NCI-H146 treated with DMSO at 0.1 percent for 48 hours (cell line): ENCODE results near the gene CORO7.
A peak's percentile ranks its signal among the peaks of the same experiment; 100 is the strongest.
"Not testable (repeated sequence)": the region's sequence is repeated elsewhere in the genome, so short reads cannot be mapped to it uniquely, and the experiment has no call there.

Experiments used
- DNase-seq: peaks from one replicate; lab custom pipeline; 2025; ENCODE audit not compliant: unreplicated experiment; lab: John Stamatoyannopoulos, UW

Gene CORO7

GRCh38 chr16:4356820-4357219 is 59.6 kb downstream of the CORO7 start:
- DNase-seq = no peak

GRCh38 chr16:4354512-4355409 is 61.6 kb downstream of the CORO7 start:
- DNase-seq = no peak

- no peak for DNase-seq
Observed at GRCh38 chr16:4353675-4354074, 62.7 kb downstream of the CORO7 start.

- no peak for DNase-seq
Observed at GRCh38 chr16:4352843-4353242, 63.6 kb downstream of the CORO7 start.

GRCh38 chr16:4351880-4352279 is 64.5 kb downstream of the CORO7 start:
- DNase-seq = no peak

GRCh38 chr16:4350787-4351659 is 65.4 kb downstream of the CORO7 start, which contains the start of gene PAM16:
Gene PAM16 (minus strand): TSS chr16:4351321. CDS start chr16:4351234, 87 bp downstream.
- DNase-seq = peak; percentile 94

- DNase-seq = no peak
Observed at GRCh38 chr16:4350365-4350786, 66.0 kb downstream of the CORO7 start.

- DNase-seq = no peak
Observed at GRCh38 chr16:4349332-4349731, 67.1 kb downstream of the CORO7 start.

- DNase-seq = no peak
Observed at GRCh38 chr16:4347765-4348509, 68.5 kb downstream of the CORO7 start.

GRCh38 chr16:4347010-4347409 is 69.4 kb downstream of the CORO7 start:
- DNase-seq = no peak

- peak; percentile 75 for DNase-seq
Observed at GRCh38 chr16:4345836-4346781, 70.3 kb downstream of the CORO7 start.

GRCh38 chr16:4344983-4345835 is 71.2 kb downstream of the CORO7 start:
- DNase-seq = peak; percentile 83

GRCh38 chr16:4344300-4344982 is 72.0 kb downstream of the CORO7 start:
- DNase-seq = not testable (repeated sequence)

GRCh38 chr16:4342866-4343744 is 73.3 kb downstream of the CORO7 start:
- no peak for DNase-seq

- DNase-seq = no peak
Observed at GRCh38 chr16:4341250-4341649, 75.1 kb downstream of the CORO7 start.

GRCh38 chr16:4340443-4340842 is 76.0 kb downstream of the CORO7 start:
- DNase-seq = no peak

- no peak for DNase-seq
Observed at GRCh38 chr16:4339909-4340308, 76.5 kb downstream of the CORO7 start.
